HUES6 (cell line): ENCODE data around the gene EGR2.

Experiments used
- H3K27ac ChIP-seq: 2 replicates; pipeline ENCODE4 v1.7.0; 2013; ENCODE audit warnings: low read depth, mild to moderate bottlenecking, low read length, inconsistent platforms
- H3K27me3 ChIP-seq: 2 replicates; pipeline ENCODE4 v1.6.1; 2013; ENCODE audit warnings: low read length; ENCODE audit not compliant: control insufficient read depth, insufficient read depth
- H3K36me3 ChIP-seq: 2 replicates; pipeline ENCODE4 v1.6.1; 2013; ENCODE audit warnings: low read length; ENCODE audit not compliant: control insufficient read depth, insufficient read depth
- H3K4me1 ChIP-seq: 2 replicates; pipeline ENCODE4 v1.6.1; 2013; ENCODE audit warnings: low read length; ENCODE audit not compliant: control insufficient read depth, insufficient read depth
- H3K4me3 ChIP-seq: 2 replicates; pipeline ENCODE4 v1.5.1; 2013; ENCODE audit warnings: low read depth, low read length
- H3K9ac ChIP-seq: one replicate; pipeline ENCODE4 v1.6.1; 2013; ENCODE audit warnings: mild to moderate bottlenecking, low read length
- H3K9me3 ChIP-seq: 2 replicates; pipeline ENCODE4 v1.6.1; 2013; ENCODE audit warnings: low read depth, low read length; ENCODE audit not compliant: control insufficient read depth, insufficient read depth

EGR2 gene

DNA sequence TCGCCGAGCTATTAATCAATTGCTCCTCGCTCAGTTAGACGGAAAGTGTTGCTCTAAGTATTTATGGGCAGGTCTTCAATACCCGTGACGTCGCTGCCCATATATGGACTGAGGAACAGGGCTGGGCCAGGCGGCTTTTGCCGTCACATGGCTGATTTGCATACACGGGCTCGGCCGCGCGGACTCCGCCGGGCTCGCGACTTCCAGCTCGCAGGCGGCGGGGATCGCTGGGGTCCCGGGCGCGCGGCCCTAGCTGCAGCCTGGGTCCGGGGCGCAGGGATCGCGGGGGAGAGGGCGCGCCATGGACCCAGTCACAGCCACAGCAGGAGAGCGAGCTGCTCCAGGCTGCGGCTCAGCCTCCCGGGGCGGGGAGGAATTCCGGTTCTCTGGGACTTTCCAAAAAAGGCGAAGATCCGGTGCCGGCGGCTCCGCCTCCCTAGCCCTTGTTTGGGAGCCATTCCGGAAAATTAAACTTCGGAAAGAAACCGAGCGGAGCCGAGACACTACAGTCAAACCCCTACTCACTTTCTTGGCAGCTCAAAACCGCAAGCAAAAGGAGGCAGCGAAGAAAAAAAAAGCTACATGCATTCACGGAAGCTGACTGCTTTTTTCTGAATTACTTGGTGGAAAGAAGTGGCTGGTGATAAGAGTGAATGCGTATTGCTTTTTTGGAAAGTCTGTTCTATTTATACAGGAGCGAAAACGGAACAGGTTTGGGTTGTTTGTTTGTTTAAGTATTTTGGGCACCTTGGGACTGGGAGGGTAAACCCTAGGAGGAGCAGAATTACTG, at the start of gene EGR2:
TSS of gene EGR2 (minus strand) at position 36 of the 790 bp plus-strand sequence. CDS start 337 bp downstream, outside the sequence.
- Histone ChIP-seq H3K27me3 (peaks cover 93% of the 10 kb centered on the region), H3K27ac (peak within 1 kb of the TSS; percentile 82; the same call in 1 of the 2 replicates), H3K4me3 (peak within 1 kb of the TSS; percentile 76), H3K4me1 (peaks cover 16% of the 10 kb centered on the region), H3K36me3 (no peaks in the 10 kb centered on the region), H3K9ac (peak within 1 kb of the TSS; percentile 77), H3K9me3 (no peaks in the 10 kb centered on the region)

DNA sequence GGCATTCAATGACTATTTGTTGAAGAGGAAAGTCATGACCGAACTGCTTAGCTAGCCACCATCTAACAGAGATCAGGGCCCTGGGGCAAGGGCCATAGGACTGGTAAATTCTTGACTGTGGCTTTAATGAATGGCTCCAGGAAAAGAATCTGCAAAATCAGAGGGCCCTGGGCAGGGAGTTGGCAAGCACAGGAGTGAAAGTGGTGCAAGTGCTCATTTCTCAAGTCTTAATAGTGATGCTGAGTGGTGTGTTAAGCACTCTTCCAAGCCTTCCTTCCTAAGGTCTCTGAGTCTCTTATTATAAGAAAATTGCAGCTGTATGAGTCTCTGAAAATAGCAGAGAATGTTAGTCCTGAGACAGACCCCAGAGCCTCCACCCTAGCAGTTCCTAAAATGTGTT, 46.3 kb upstream of the EGR2 start:
- no peak overlapping the region for H3K27ac ChIP-seq
- no peak overlapping the region for H3K9ac ChIP-seq
- no peaks in the 10 kb centered on the region for H3K36me3 ChIP-seq
- no peaks in the 10 kb centered on the region for H3K9me3 ChIP-seq
- no peaks in the 10 kb centered on the region for H3K27me3 ChIP-seq
- 0 out of 2 replicates have a peak, but pooled peaks cover 4% of the 10 kb centered on the region for H3K4me1 ChIP-seq
- no peak overlapping the region for H3K4me3 ChIP-seq

GRCh38 chr10:62861507-62861906, 45.3 kb upstream of the EGR2 start:
- Histone ChIP-seq H3K9ac (no peak overlapping the region), H3K27me3 (no peaks in the 10 kb centered on the region), H3K4me3 (no peak overlapping the region), H3K27ac (no peak overlapping the region), H3K9me3 (no peaks in the 10 kb centered on the region), H3K4me1 (0 out of 2 replicates have a peak, but pooled peaks cover 4% of the 10 kb centered on the region), H3K36me3 (no peaks in the 10 kb centered on the region)

GRCh38 chr10:62860946-62861345, 44.8 kb upstream of the EGR2 start:
- Histone ChIP-seq H3K36me3 (no peaks in the 10 kb centered on the region), H3K4me1 (0 out of 2 replicates have a peak, but pooled peaks cover 4% of the 10 kb centered on the region), H3K9me3 (no peaks in the 10 kb centered on the region), H3K27me3 (no peaks in the 10 kb centered on the region), H3K9ac (no peak overlapping the region), H3K4me3 (no peak overlapping the region), H3K27ac (no peak overlapping the region)

DNA sequence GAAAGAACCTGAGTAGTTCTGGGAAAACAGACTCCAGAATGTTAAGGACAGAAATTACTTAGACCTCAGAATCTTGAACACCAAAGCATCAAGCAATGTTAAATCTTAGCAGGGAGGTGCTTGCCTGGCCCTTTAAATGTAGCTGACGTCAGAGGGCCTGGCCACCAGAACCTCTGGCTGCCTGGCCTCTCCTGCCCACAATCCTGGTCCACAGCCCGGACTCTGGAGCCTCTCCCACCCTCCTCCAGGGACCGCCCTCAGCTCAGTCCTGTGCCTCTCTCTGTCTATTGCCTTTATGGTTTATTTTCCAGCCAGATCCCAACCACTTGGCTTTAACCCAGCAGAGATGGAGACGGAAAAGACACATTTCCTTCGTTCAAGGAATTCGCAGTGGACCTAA, 42.2 kb upstream of the EGR2 start:
- H3K4me1 ChIP-seq, result 0 out of 2 replicates have a peak, but pooled peaks cover 4% of the 10 kb centered on the region
- H3K27me3 ChIP-seq, result no peaks in the 10 kb centered on the region
- no peaks in the 10 kb centered on the region for H3K9me3 ChIP-seq
- H3K9ac ChIP-seq, result no peak overlapping the region
- no peak overlapping the region for H3K27ac ChIP-seq
- no peaks in the 10 kb centered on the region for H3K36me3 ChIP-seq
- H3K4me3 ChIP-seq, result no peak overlapping the region

DNA sequence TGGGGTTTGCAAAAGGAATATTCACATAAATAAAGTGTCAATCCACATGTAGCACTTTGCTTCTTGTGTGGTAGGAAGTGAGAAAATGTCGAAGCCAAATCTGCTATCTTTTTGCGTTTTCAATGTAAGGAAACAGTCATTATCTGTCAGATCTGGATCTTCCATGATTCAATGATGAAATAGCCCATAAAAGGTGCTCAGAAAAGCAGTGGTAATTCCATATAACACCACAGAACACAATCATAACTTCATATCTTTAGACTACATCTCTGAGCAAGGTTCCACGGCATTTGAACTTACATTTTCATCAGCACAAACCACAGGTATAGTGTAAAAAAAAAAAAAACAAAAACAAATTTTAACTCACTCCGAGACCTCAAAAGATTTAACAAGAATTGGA, 39.9 kb upstream of the EGR2 start:
- H3K9me3 ChIP-seq, result no peaks in the 10 kb centered on the region
- no peak overlapping the region for H3K9ac ChIP-seq
- 0 out of 2 replicates have a peak, but pooled peaks cover 3% of the 10 kb centered on the region for H3K4me1 ChIP-seq
- no peak overlapping the region for H3K4me3 ChIP-seq
- no peak overlapping the region for H3K27ac ChIP-seq
- H3K27me3 ChIP-seq, result no peaks in the 10 kb centered on the region
- no peaks in the 10 kb centered on the region for H3K36me3 ChIP-seq

DNA sequence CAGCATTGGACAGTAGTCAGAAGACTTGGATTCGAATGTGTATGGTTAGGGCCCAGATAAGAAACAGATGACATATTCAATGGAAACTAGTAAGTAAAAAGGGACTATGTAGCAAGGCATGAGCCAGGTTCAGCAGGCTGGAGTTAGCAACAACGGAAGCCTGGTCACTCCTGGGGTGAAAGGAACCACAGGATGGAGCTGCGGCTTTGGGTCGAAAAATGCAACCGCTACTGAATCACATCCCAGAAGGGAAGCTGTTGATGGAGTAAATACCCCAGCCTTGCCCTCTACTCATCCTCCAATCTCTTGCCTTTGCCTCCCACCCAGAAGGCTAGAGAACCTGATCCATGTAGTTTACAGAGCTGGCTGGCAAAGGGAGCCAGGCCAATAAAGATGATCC, 37.5 kb upstream of the EGR2 start:
- Histone ChIP-seq H3K9ac (no peak overlapping the region), H3K4me3 (no peak overlapping the region), H3K27me3 (no peaks in the 10 kb centered on the region), H3K27ac (no peak overlapping the region), H3K4me1 (no peaks in the 10 kb centered on the region), H3K36me3 (no peaks in the 10 kb centered on the region), H3K9me3 (no peaks in the 10 kb centered on the region)

DNA sequence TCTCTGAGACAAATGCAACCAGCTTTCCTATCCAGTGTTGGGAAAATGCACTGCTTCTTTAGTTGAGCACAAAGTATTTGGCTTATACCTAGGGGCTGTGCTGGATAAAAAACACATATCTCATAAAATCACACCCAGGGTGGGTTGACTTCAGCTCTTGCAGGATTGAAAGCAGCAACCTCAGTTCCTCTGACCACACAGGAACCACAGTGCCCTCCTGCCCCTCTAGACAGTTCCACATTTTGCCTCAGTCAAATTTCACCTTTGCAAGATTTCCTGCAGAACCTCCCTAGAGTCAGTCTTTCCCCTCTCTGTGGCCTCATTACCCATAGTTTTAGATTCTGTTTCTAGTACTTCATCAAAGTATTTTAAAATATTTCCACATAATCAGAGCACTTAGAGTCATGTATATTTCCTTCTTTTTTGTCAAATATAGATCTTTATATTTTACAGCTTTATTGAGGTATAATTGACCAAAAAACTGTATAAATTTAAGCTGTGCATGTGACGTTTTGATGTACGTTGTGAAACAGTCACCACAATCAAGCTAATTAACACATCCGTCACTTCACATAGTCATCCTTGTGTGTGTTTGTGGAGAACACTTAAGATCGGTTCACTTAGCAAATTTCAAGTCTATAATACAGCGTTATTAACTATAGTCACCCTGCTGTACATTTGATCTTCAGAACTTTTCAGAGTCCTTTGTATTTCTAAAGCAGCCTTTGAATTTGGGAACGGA, 37.0 kb upstream of the EGR2 start:
- H3K27me3 ChIP-seq, result no peaks in the 10 kb centered on the region
- no peaks in the 10 kb centered on the region for H3K36me3 ChIP-seq
- no peak overlapping the region for H3K9ac ChIP-seq
- H3K4me3 ChIP-seq, result no peak overlapping the region
- no peaks in the 10 kb centered on the region for H3K4me1 ChIP-seq
- no peak overlapping the region for H3K27ac ChIP-seq
- H3K9me3 ChIP-seq, result no peaks in the 10 kb centered on the region

- no peak overlapping the region for H3K4me3 ChIP-seq
- no peaks in the 10 kb centered on the region for H3K27me3 ChIP-seq
- H3K36me3 ChIP-seq, result no peaks in the 10 kb centered on the region
- H3K4me1 ChIP-seq, result no peaks in the 10 kb centered on the region
- H3K9ac ChIP-seq, result no peak overlapping the region
- 0 out of 2 replicates have a peak, but pooled peaks cover 4% of the 10 kb centered on the region for H3K9me3 ChIP-seq
- no peak overlapping the region for H3K27ac ChIP-seq
Measured at GRCh38 chr10:62851442-62851841, 35.3 kb upstream of the EGR2 start.

DNA sequence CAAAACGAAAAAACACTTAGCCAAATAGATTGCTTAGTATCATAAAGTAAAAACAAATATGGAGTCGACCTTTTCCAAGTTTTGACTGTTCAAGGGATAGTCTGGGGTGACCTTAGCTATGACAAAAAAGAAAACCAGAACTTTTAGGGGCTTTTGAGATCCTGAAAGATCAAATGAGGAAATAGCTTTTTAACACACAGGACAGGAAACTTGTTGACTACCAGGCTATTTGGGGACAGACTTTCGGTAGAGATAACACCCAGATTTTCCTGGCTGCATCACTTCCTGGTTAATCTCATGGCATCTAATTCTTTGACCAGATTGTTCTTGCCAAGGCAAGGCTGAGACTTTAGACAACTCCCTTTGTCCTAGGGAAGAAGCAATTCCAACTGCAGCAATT, 34.5 kb upstream of the EGR2 start:
- Histone ChIP-seq H3K27me3 (no peaks in the 10 kb centered on the region), H3K4me1 (no peaks in the 10 kb centered on the region), H3K4me3 (no peak overlapping the region), H3K9ac (no peak overlapping the region), H3K27ac (no peak overlapping the region), H3K36me3 (no peaks in the 10 kb centered on the region), H3K9me3 (0 out of 2 replicates have a peak, but pooled peaks cover 4% of the 10 kb centered on the region)

GRCh38 chr10:62847433-62847832, 31.3 kb upstream of the EGR2 start:
- no peaks in the 10 kb centered on the region for H3K36me3 ChIP-seq
- H3K27ac ChIP-seq, result no peak overlapping the region
- 0 out of 2 replicates have a peak, but pooled peaks cover 4% of the 10 kb centered on the region for H3K9me3 ChIP-seq
- H3K4me1 ChIP-seq, result no peaks in the 10 kb centered on the region
- no peak overlapping the region for H3K9ac ChIP-seq
- no peaks in the 10 kb centered on the region for H3K27me3 ChIP-seq
- no peak overlapping the region for H3K4me3 ChIP-seq
